Neural crest cell (in vitro differentiated cells): ENCODE measurements around the gene HS3ST6. TPM values are rescaled to one million over a fixed set of nuclear protein-coding genes. Genes with fewer than 3 reads are reported as not detected.
"Not testable (repeated sequence)": the region's sequence is repeated elsewhere in the genome, so short reads cannot be mapped to it uniquely, and the experiment has no call there.

ENCODE experiments used
- DNase-seq: peaks from one replicate; pipeline ENCODE4 v3.0.0; 2021; ENCODE audit warnings: low read depth, mixed read lengths, low spot score
- H3K27ac Mint-ChIP-seq: one replicate; pipeline ENCODE4 v1.8.0; 2021; ENCODE audit warnings: mild to moderate bottlenecking, mixed read lengths; ENCODE audit not compliant: unreplicated experiment
- H3K27me3 Mint-ChIP-seq: 2 replicates; pipeline ENCODE4 v1.8.0; 2021; ENCODE audit warnings: low read depth, mild to moderate bottlenecking, mixed read lengths
- H3K36me3 Mint-ChIP-seq: 2 replicates; pipeline ENCODE4 v1.8.0; 2021; ENCODE audit warnings: low read depth, mild to moderate bottlenecking, mixed read lengths
- H3K4me1 Mint-ChIP-seq: 2 replicates; pipeline ENCODE4 v1.8.0; 2021; ENCODE audit warnings: mixed read lengths
- H3K4me3 Mint-ChIP-seq: one replicate; pipeline ENCODE4 v1.8.0; 2021; ENCODE audit warnings: mild to moderate bottlenecking, mixed read lengths
- H3K9me3 Mint-ChIP-seq: 2 replicates; pipeline ENCODE4 v1.8.0; 2021; ENCODE audit warnings: mixed read lengths
- CTCF ChIP-seq: fragments of 200-600 bp; sonication (generic); conservative IDR thresholded peaks from 2 replicates; pipeline ENCODE4 v1.5.0; 2021; ENCODE audit warnings: antibody characterized with exemption, mild to moderate bottlenecking
- total RNA-seq: library from RNA; stranded (reverse); gene quantifications from 2 replicates; pipeline ENCODE4 v1.2.1, GENCODE V29; 2021

HS3ST6 gene
- total RNA-seq, 1 donor from 2014 or later: not detected

- Mint-ChIP-seq H3K9me3 (no peaks in the 10 kb centered on the region), H3K4me3 (no peak overlapping the region), H3K27ac (no peak overlapping the region), H3K36me3 (no peaks in the 10 kb centered on the region), H3K27me3 (peaks cover 13% of the 10 kb centered on the region), H3K4me1 (peaks cover 10% of the 10 kb centered on the region)
- DNase-seq: no peak
- TF ChIP-seq CTCF: no peak
These were observed 14.1 kb downstream of the HS3ST6 start for GRCh38 chr16:1903845-1904840.

- Mint-ChIP-seq H3K4me3 (no peak overlapping the region), H3K36me3 (no peaks in the 10 kb centered on the region), H3K27ac (no peak overlapping the region), H3K9me3 (no peaks in the 10 kb centered on the region), H3K27me3 (peaks cover 14% of the 10 kb centered on the region), H3K4me1 (peaks cover 5% of the 10 kb centered on the region)
- no peak for TF ChIP-seq CTCF
- DNase-seq: no peak
These were observed 15.0 kb downstream of the HS3ST6 start for GRCh38 chr16:1903220-1903574.

GRCh38 chr16:1902547-1903219 lies 15.5 kb downstream of the HS3ST6 start:
- Mint-ChIP-seq H3K4me3 (no peak overlapping the region), H3K27ac (no peak overlapping the region), H3K27me3 (peaks cover 14% of the 10 kb centered on the region), H3K9me3 (no peaks in the 10 kb centered on the region), H3K4me1 (peaks cover 5% of the 10 kb centered on the region), H3K36me3 (no peaks in the 10 kb centered on the region)
- TF ChIP-seq CTCF: no peak
- no peak for DNase-seq

GRCh38 chr16:1900452-1900774 lies 17.8 kb downstream of the HS3ST6 start:
- Mint-ChIP-seq H3K27me3 (peaks cover 11% of the 10 kb centered on the region), H3K4me3 (no peak overlapping the region)
- TF ChIP-seq CTCF: no peak

GRCh38 chr16:1899641-1900451 lies 18.4 kb downstream of the HS3ST6 start:
- no peaks in the 10 kb centered on the region for H3K36me3 Mint-ChIP-seq
- no peak for DNase-seq
- peaks cover 11% of the 10 kb centered on the region for H3K27me3 Mint-ChIP-seq
- H3K4me1 Mint-ChIP-seq: peaks cover 5% of the 10 kb centered on the region
- TF ChIP-seq CTCF: no peak
- H3K9me3 Mint-ChIP-seq: no peaks in the 10 kb centered on the region
- H3K4me3 Mint-ChIP-seq: no peak overlapping the region
- no peak overlapping the region for H3K27ac Mint-ChIP-seq

More at GRCh38 chr16:1900452-1900774, 17.8 kb downstream of the HS3ST6 start:
- DNase-seq: no peak
- Mint-ChIP-seq H3K36me3 (no peaks in the 10 kb centered on the region), H3K9me3 (no peaks in the 10 kb centered on the region), H3K27ac (no peak overlapping the region), H3K4me1 (peaks cover 5% of the 10 kb centered on the region)

GRCh38 chr16:1897692-1898091 lies 20.5 kb downstream of the HS3ST6 start:
- H3K4me3 Mint-ChIP-seq, DNase-seq, H3K4me1 Mint-ChIP-seq, H3K9me3 Mint-ChIP-seq, H3K36me3 Mint-ChIP-seq, H3K27ac Mint-ChIP-seq: not testable (repeated sequence)
- H3K27me3 Mint-ChIP-seq: peaks cover 16% of the 10 kb centered on the region
